SK-MEL-5 (cell line): ENCODE measurements around the gene ADRA2A. TPM values are rescaled to one million over a fixed set of nuclear protein-coding genes. Genes with fewer than 3 reads are reported as not detected.

Experiments
- DNase-seq: peaks from one replicate; pipeline ENCODE4 v3.0.0-alpha.2; 2016; ENCODE audit warnings: low read depth, low spot score
- in situ Hi-C: cut with HindIII; loops from 2 replicates; pipeline ENCODE4 v1.10.0; 2016; ENCODE audit warnings: low sequenced_read_pairs, high pct_unique_total_duplicates, low pct_unique_long_range_greater_than_20kb
- polyA plus RNA-seq, 2 experiments: library from polyadenylated mRNA; depleted of rRNA; stranded (reverse); fragments of >200 nt; gene quantifications; 2 replicates each; pipeline ENCODE4 v1.2.3, GENCODE V29; 2015
- total RNA-seq: library from RNA; depleted of rRNA; stranded (reverse); fragments of >200 nt; shearing (Covaris generic); gene quantifications from 2 replicates; pipeline ENCODE4 v1.2.3, GENCODE V29; 2014; rRNA removed

The ADRA2A gene
- 0.24 and 0.53 TPM in 2 replicates for total RNA-seq
- 1.7 and 2.8 TPM in 2 replicates for polyA plus RNA-seq (2015; cell fraction: cytosol; rRNA removed)
- 0.85 and 1.7 TPM in 2 replicates for polyA plus RNA-seq (2015; cell fraction: nucleus; rRNA removed)

GRCh38 chr10:111076682-111077478, at the start of gene ADRA2A:
ADRA2A (plus strand) TSS chr10:111077029; CDS start chr10:111077997, 968 bp downstream.
- DNase-seq, result peak; percentile 51
- in situ Hi-C loops, result no loop called here

GRCh38 chr10:111030042-111030750, 46.6 kb upstream of the ADRA2A start:
- no peak for DNase-seq
- in situ Hi-C loops, result no loop called here

- in situ Hi-C loops, result no loop called here
- no peak for DNase-seq
Observed at GRCh38 chr10:111034598-111035310, 42.1 kb upstream of the ADRA2A start.

GRCh38 chr10:111035542-111035941, 41.3 kb upstream of the ADRA2A start:
- in situ Hi-C loops, result no loop called here
- no peak for DNase-seq

GRCh38 chr10:111037858-111038257, 39.0 kb upstream of the ADRA2A start:
- DNase-seq, result no peak
- in situ Hi-C loops, result no loop called here

- in situ Hi-C loops, result no loop called here
- no peak for DNase-seq
Observed at GRCh38 chr10:111039522-111039921, 37.3 kb upstream of the ADRA2A start.

GRCh38 chr10:111057006-111057405, 19.8 kb upstream of the ADRA2A start:
- in situ Hi-C loops, result no loop called here
- no peak for DNase-seq

- no peak for DNase-seq
- in situ Hi-C loops, result no loop called here
Observed at GRCh38 chr10:111063471-111063870, 13.4 kb upstream of the ADRA2A start.

GRCh38 chr10:111072232-111072631, 4.6 kb upstream of the ADRA2A start:
- in situ Hi-C loops, result no loop called here
- no peak for DNase-seq

GRCh38 chr10:111075577-111076185, 1.1 kb upstream of the ADRA2A start:
- DNase-seq, result no peak
- in situ Hi-C loops, result no loop called here

- peak; percentile 60 for DNase-seq
- in situ Hi-C loops, result no loop called here
Observed at GRCh38 chr10:111076191-111076681, 593 bp upstream of the ADRA2A start.

- in situ Hi-C loops, result no loop called here
- no peak for DNase-seq
Observed at GRCh38 chr10:111077479-111077784, 603 bp downstream of the ADRA2A start.

GRCh38 chr10:111077785-111078504, 1.1 kb downstream of the ADRA2A start:
- in situ Hi-C loops, result no loop called here

GRCh38 chr10:111078505-111079185, 1.8 kb downstream of the ADRA2A start:
- no peak for DNase-seq
- in situ Hi-C loops, result no loop called here

More at GRCh38 chr10:111077785-111078504, 1.1 kb downstream of the ADRA2A start:
- DNase-seq, result no peak

- in situ Hi-C loops, result no loop called here
- DNase-seq, result no peak
Observed at GRCh38 chr10:111079241-111079760, 2.5 kb downstream of the ADRA2A start.

GRCh38 chr10:111079781-111080180, 3.0 kb downstream of the ADRA2A start:
- no peak for DNase-seq
- in situ Hi-C loops, result no loop called here
